ENCODE data around the gene FAM120AOS.

GRCh38 chr9:93491593-93492232, 38.3 kb upstream of the FAM120AOS start:
- TF ChIP-seq CTCF (IDR thresholded peaks at IDR 0.05), result no peak
- TF ChIP-seq EZH2 (IDR thresholded peaks at IDR 0.05), result no peak

All from neural progenitor cell (in vitro differentiated cells).